ENCODE data around the gene ZNF334.

ZNF334 gene

DNA sequence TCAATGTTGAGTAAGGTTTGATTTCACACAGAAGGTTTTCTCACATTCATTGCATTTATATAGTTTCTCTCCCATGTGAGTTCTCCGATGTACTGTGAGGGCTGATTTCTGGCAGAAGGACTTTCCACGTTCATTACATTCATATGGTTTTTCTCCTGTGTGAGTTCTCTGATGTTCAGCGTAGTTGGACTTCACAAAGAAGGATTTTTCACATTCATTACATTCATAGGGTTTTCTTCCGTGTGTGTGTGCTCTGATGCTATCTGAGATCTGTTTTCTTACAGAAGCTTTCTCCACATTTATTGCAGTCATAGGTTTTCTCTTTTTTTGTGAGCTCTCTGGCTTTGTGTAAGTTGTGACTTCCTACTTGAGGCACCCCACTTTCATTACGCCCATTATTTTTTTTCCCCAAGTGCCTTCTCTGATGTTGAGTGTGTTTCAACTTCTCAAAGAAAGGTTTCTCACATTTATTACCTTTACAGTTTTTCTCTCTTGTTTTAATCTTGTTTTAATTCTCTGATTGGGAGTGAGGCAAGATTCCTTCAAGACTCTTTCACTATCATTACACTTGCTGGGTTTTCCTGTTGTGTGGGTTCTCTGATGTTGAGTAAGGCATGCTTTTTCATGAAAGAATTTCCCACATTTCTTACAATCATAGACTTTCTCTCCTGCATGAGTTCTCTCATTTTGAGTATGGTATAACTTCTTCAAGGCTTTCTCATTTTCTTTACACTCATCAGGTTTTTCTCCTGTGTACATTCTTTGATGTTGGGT lies 56.9 kb downstream of the ZNF334 start:
- H3K4me1 ChIP-seq (ENCODE audit: control insufficient read depth, insufficient read depth, low read length, poor library complexity, severe bottlenecking): no peaks in the 10 kb centered on the region
- peaks cover 21% of the 10 kb centered on the region for H3K9me3 ChIP-seq (ENCODE audit: control insufficient read depth, low read length)
- no peak overlapping the region for H3K4me3 ChIP-seq (ENCODE audit: extremely low read depth, insufficient read depth, low read length, poor library complexity, severe bottlenecking)
- WGBS, 2 experiments (ENCODE audit: insufficient coverage in 2 of 2): no CpG with 5 or more reads among the region's 5 CpGs
- no peak overlapping the region for H3K27ac ChIP-seq (ENCODE audit: low read depth, low read length, severe bottlenecking)
- no peaks in the 10 kb centered on the region for H3K36me3 ChIP-seq (ENCODE audit: control insufficient read depth, insufficient read depth, low read length)

DNA sequence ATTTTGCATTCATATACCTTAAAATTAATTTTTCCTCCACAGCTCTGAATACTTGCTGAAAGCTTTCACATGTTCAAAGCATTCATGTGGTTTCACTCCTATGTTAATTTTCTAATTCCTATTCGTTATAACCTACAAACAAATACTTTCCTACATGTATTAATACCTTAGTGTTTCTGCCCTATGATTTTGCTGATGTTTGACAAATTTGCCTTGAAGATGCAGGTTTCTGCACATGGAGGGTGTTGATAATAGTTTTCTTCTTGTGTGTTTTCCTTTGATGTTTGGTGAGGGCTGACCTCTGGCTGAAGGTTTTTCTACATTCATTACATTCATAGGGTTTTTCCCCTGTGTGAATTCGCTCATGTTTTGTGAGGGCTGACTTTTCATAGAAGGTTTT lies 57.6 kb downstream of the ZNF334 start:
- no peak overlapping the region for H3K27ac ChIP-seq (ENCODE audit: low read depth, low read length, severe bottlenecking)
- no CpG with 5 or more reads among the region's 2 CpGs for WGBS, 2 experiments (ENCODE audit: insufficient coverage in 2 of 2)
- no peak overlapping the region for H3K4me3 ChIP-seq (ENCODE audit: extremely low read depth, insufficient read depth, low read length, poor library complexity, severe bottlenecking)
- H3K9me3 ChIP-seq (ENCODE audit: control insufficient read depth, low read length): peaks cover 21% of the 10 kb centered on the region
- H3K36me3 ChIP-seq (ENCODE audit: control insufficient read depth, insufficient read depth, low read length): no peaks in the 10 kb centered on the region
- H3K4me1 ChIP-seq (ENCODE audit: control insufficient read depth, insufficient read depth, low read length, poor library complexity, severe bottlenecking): no peaks in the 10 kb centered on the region

All from mesodermal cell (in vitro differentiated cells).